Measurements from ENCODE around the gene LRRC75A.

LRRC75A gene

GRCh38 chr17:16495561-16495960 lies 3.6 kb upstream of the LRRC75A start:
- H3K27ac ChIP-seq, result no peak overlapping the region

GRCh38 chr17:16494059-16494458 lies 2.1 kb upstream of the LRRC75A start:
- no peak overlapping the region for H3K27ac ChIP-seq
- no peak overlapping the region for H3K4me3 ChIP-seq

More at GRCh38 chr17:16495561-16495960, 3.6 kb upstream of the LRRC75A start:
- H3K4me3 ChIP-seq, result no peak overlapping the region

- Histone ChIP-seq H3K27ac (no peak overlapping the region), H3K4me3 (no peak overlapping the region)
These were observed 1.6 kb upstream of the LRRC75A start for GRCh38 chr17:16493531-16494046.

GRCh38 chr17:16492613-16493530 lies 879 bp upstream of the LRRC75A start:
- Histone ChIP-seq H3K27ac (peak overlapping the region in 2 of 21 experiments; percentile 52 to 62), H3K4me3 (peak overlapping the region; percentile 33 to 67 (median 49))

GRCh38 chr17:16491131-16491702 lies 776 bp downstream of the LRRC75A start:
- peak overlapping the region; percentile 31 to 67 (median 49) for H3K4me3 ChIP-seq

GRCh38 chr17:16489431-16489830 lies 2.6 kb downstream of the LRRC75A start:
- Histone ChIP-seq H3K27ac (no peak overlapping the region), H3K4me3 (no peak overlapping the region)

More at GRCh38 chr17:16491131-16491702, 776 bp downstream of the LRRC75A start:
- peak overlapping the region in 4 of 21 experiments; percentile 6 to 61 (median 39) for H3K27ac ChIP-seq

GRCh38 chr17:16488968-16489337 lies 3.0 kb downstream of the LRRC75A start:
- peak overlapping the region in 1 of 21 experiments; percentile 34 for H3K27ac ChIP-seq
- no peak overlapping the region for H3K4me3 ChIP-seq

GRCh38 chr17:16488186-16488967 lies 3.6 kb downstream of the LRRC75A start:
- Histone ChIP-seq H3K27ac (peak overlapping the region in 1 of 21 experiments; percentile 34), H3K4me3 (no peak overlapping the region)

GRCh38 chr17:16486373-16487250 lies 5.4 kb downstream of the LRRC75A start:
- peak overlapping the region in 11 of 21 experiments; percentile 13 to 73 (median 31) for H3K27ac ChIP-seq
- H3K4me3 ChIP-seq, result no peak overlapping the region

- H3K27ac ChIP-seq, result no peak overlapping the region
- no peak overlapping the region for H3K4me3 ChIP-seq
These were observed 7.4 kb downstream of the LRRC75A start for GRCh38 chr17:16484445-16485175.

- Histone ChIP-seq H3K27ac (no peak overlapping the region), H3K4me3 (no peak overlapping the region)
These were observed 8.9 kb downstream of the LRRC75A start for GRCh38 chr17:16483021-16483645.

- H3K27ac ChIP-seq, result no peak overlapping the region
- H3K4me3 ChIP-seq, result no peak overlapping the region
These were observed 9.7 kb downstream of the LRRC75A start for GRCh38 chr17:16482253-16482652.

- H3K27ac ChIP-seq, result no peak overlapping the region
- H3K4me3 ChIP-seq, result no peak overlapping the region
These were observed 11.0 kb downstream of the LRRC75A start for GRCh38 chr17:16480995-16481394.

- H3K27ac ChIP-seq, result peak overlapping the region in 7 of 21 experiments; percentile 10 to 47 (median 33)
- no peak overlapping the region for H3K4me3 ChIP-seq
These were observed 12.7 kb downstream of the LRRC75A start for GRCh38 chr17:16479264-16479663.

- peak overlapping the region in 7 of 21 experiments; percentile 10 to 40 (median 31) for H3K27ac ChIP-seq
- H3K4me3 ChIP-seq, result no peak overlapping the region
These were observed 13.3 kb downstream of the LRRC75A start for GRCh38 chr17:16478649-16479048.

- H3K27ac ChIP-seq, result peak overlapping the region in 14 of 21 experiments; percentile 2 to 86 (median 52)
- no peak overlapping the region for H3K4me3 ChIP-seq
These were observed 14.3 kb downstream of the LRRC75A start for GRCh38 chr17:16477666-16478065.

- H3K27ac ChIP-seq, result peak overlapping the region in 14 of 21 experiments; percentile 2 to 86 (median 52)
- no peak overlapping the region for H3K4me3 ChIP-seq
These were observed 14.7 kb downstream of the LRRC75A start for GRCh38 chr17:16477255-16477654.

Measured in skin epidermis (tissue), 12 donors.